Dendritic cell treated with granulocyte-macrophage colony-stimulating factor and Interleukin-4, amounts not matched to agents 40 ng/mL and 50 ng/mL, for 4 days (primary cell): ENCODE results near the gene PIGP.
"Not testable (repeated sequence)": the region's sequence is repeated elsewhere in the genome, so short reads cannot be mapped to it uniquely, and the experiment has no call there.

Experiments used
- H3K27ac Mint-ChIP-seq: one replicate; pipeline ENCODE4 v1.8.0; 2022; ENCODE audit warnings: mild to moderate bottlenecking, mixed read lengths
- H3K27me3 Mint-ChIP-seq: one replicate; pipeline ENCODE4 v1.8.0; 2022; ENCODE audit warnings: mild to moderate bottlenecking, mixed read lengths
- H3K36me3 Mint-ChIP-seq: one replicate; pipeline ENCODE4 v1.8.0; 2022; ENCODE audit warnings: low read depth, mixed read lengths
- H3K4me1 Mint-ChIP-seq: one replicate; pipeline ENCODE4 v1.8.0; 2022; ENCODE audit warnings: low read depth, mixed read lengths
- H3K4me3 Mint-ChIP-seq: one replicate; pipeline ENCODE4 v1.8.0; 2022; ENCODE audit warnings: mild to moderate bottlenecking, moderate library complexity, mixed read lengths
- H3K9me3 Mint-ChIP-seq: one replicate; pipeline ENCODE4 v1.8.0; 2022; ENCODE audit warnings: mixed read lengths
- intact Hi-C: fragments of 100-400 bp; cut with micrococcal nuclease; formaldehyde crosslinking; loops from one replicate; pipeline ENCODE4 v1.15.0; 2022

Gene PIGP

GRCh38 chr21:37072274-37072987 is 440 bp downstream of the PIGP start:
- intact Hi-C loops = loop anchor here (5.0 to 10.0 kb wide), 4 partner anchors 80 to 918 kb away; partner anchors contain the start of genes DOP1B and DYRK1A
- Mint-ChIP-seq H3K27me3 (no peaks in the 10 kb centered on the region), H3K4me3 (peak overlapping the region; percentile 79), H3K9me3 (no peaks in the 10 kb centered on the region), H3K4me1 (peaks cover 42% of the 10 kb centered on the region), H3K36me3 (peaks cover 26% of the 10 kb centered on the region), H3K27ac (peak overlapping the region; percentile 92)

GRCh38 chr21:37071561-37072273 is 1.2 kb downstream of the PIGP start:
- Mint-ChIP-seq H3K27me3 (no peaks in the 10 kb centered on the region), H3K9me3 (no peaks in the 10 kb centered on the region), H3K27ac (peak overlapping the region; percentile 92), H3K4me3 (peak overlapping the region; percentile 79), H3K36me3 (peaks cover 33% of the 10 kb centered on the region), H3K4me1 (peaks cover 44% of the 10 kb centered on the region)
- intact Hi-C loops = loop anchor here (5.0 to 10.0 kb wide), 4 partner anchors 79 to 917 kb away; partner anchors contain the start of genes DOP1B and DYRK1A

- intact Hi-C loops = no loop called here
- H3K36me3 Mint-ChIP-seq = peaks cover 45% of the 10 kb centered on the region
- H3K9me3 Mint-ChIP-seq = no peaks in the 10 kb centered on the region
- H3K27me3 Mint-ChIP-seq = no peaks in the 10 kb centered on the region
- H3K4me1 Mint-ChIP-seq = peaks cover 29% of the 10 kb centered on the region
- H3K4me3 Mint-ChIP-seq = no peak overlapping the region
- no peak overlapping the region for H3K27ac Mint-ChIP-seq
These were observed 7.2 kb downstream of the PIGP start for GRCh38 chr21:37065561-37066177.

DNA sequence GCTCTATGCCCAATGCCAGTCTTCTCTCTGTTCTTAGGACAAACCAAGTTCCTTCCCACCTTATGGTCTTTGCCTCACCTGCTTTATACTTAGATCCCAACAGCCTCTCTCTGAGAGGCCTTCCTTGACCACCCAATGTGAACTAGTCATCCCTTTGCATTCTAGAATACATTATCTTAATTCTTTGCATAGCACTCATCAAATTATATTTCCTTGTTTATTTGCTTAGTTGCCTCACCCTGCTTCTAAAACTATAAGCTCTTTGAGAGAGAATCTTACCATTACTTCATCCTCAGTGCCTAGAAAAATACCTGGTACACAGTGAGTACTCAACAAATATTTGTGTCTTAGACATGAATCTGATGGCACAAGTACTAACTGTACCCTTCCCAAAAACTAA is 8.0 kb downstream of the PIGP start:
- peaks cover 45% of the 10 kb centered on the region for H3K36me3 Mint-ChIP-seq
- H3K4me1 Mint-ChIP-seq = peaks cover 20% of the 10 kb centered on the region
- H3K27ac Mint-ChIP-seq = no peak overlapping the region
- no peaks in the 10 kb centered on the region for H3K9me3 Mint-ChIP-seq
- no peak overlapping the region for H3K4me3 Mint-ChIP-seq
- H3K27me3 Mint-ChIP-seq = no peaks in the 10 kb centered on the region
- intact Hi-C loops = no loop called here

- H3K4me1 Mint-ChIP-seq = peaks cover 14% of the 10 kb centered on the region
- H3K9me3 Mint-ChIP-seq = no peaks in the 10 kb centered on the region
- no peak overlapping the region for H3K27ac Mint-ChIP-seq
- H3K4me3 Mint-ChIP-seq = no peak overlapping the region
- H3K36me3 Mint-ChIP-seq = peaks cover 38% of the 10 kb centered on the region
- no peaks in the 10 kb centered on the region for H3K27me3 Mint-ChIP-seq
- intact Hi-C loops = no loop called here
These were observed 9.4 kb downstream of the PIGP start for GRCh38 chr21:37063433-37063832.

DNA sequence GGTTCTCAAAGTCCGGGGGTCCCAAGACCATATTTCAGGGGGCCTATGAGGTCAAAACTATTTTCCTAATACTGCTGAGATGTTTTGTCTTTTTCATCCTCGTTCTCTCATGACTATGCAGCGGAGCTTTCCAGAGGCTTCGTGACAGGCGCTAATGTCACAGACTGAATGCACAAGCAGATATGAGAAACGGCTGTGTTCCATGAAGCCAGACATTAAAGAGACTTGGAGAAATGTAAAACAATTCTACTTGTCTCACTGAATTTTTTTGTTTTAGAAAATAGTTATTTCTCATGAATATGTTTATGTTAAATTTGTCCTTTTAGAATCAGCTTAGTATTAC is 10.3 kb downstream of the PIGP start:
- H3K4me1 Mint-ChIP-seq = peaks cover 9% of the 10 kb centered on the region
- H3K36me3 Mint-ChIP-seq = peaks cover 29% of the 10 kb centered on the region
- no peaks in the 10 kb centered on the region for H3K9me3 Mint-ChIP-seq
- no peak overlapping the region for H3K27ac Mint-ChIP-seq
- no peaks in the 10 kb centered on the region for H3K27me3 Mint-ChIP-seq
- H3K4me3 Mint-ChIP-seq = no peak overlapping the region
- intact Hi-C loops = no loop called here

GRCh38 chr21:37061926-37062592 is 10.8 kb downstream of the PIGP start:
- no peak overlapping the region for H3K27ac Mint-ChIP-seq
- peaks cover 24% of the 10 kb centered on the region for H3K36me3 Mint-ChIP-seq
- peaks cover 6% of the 10 kb centered on the region for H3K4me1 Mint-ChIP-seq
- intact Hi-C loops = no loop called here
- H3K9me3 Mint-ChIP-seq = no peaks in the 10 kb centered on the region
- no peaks in the 10 kb centered on the region for H3K27me3 Mint-ChIP-seq
- no peak overlapping the region for H3K4me3 Mint-ChIP-seq

DNA sequence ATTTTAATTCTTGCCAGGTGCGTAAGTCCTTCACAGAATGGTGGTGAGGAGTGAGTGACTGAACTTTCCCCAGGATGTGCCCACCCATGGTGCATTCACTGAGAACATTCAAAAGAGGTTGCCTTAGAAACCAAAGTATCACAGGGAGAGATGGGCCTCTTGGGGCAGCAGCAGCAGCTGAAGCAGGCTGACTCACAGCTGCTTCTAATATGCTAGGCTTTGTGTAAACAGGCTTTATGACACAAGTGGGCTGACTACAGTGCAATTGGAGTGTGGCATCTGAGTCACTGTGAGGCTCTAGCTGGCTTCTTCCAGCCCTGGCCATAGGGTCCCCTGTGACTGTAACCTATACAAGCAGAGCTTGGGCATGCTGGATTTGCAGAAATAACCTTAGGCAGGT is 12.6 kb downstream of the PIGP start:
- peaks cover 6% of the 10 kb centered on the region for H3K4me1 Mint-ChIP-seq
- H3K27me3 Mint-ChIP-seq = no peaks in the 10 kb centered on the region
- H3K27ac Mint-ChIP-seq = no peak overlapping the region
- intact Hi-C loops = no loop called here
- H3K36me3 Mint-ChIP-seq = peaks cover 8% of the 10 kb centered on the region
- H3K9me3 Mint-ChIP-seq = peaks cover 7% of the 10 kb centered on the region
- no peak overlapping the region for H3K4me3 Mint-ChIP-seq

GRCh38 chr21:37059181-37059580 is 13.7 kb downstream of the PIGP start:
- no peak overlapping the region for H3K27ac Mint-ChIP-seq
- H3K4me1 Mint-ChIP-seq = no peaks in the 10 kb centered on the region
- intact Hi-C loops = no loop called here
- H3K36me3 Mint-ChIP-seq = no peaks in the 10 kb centered on the region
- H3K4me3 Mint-ChIP-seq = no peak overlapping the region
- H3K27me3 Mint-ChIP-seq = no peaks in the 10 kb centered on the region
- peaks cover 7% of the 10 kb centered on the region for H3K9me3 Mint-ChIP-seq

GRCh38 chr21:37058261-37058660 is 14.6 kb downstream of the PIGP start:
- no peak overlapping the region for H3K4me3 Mint-ChIP-seq
- no peaks in the 10 kb centered on the region for H3K4me1 Mint-ChIP-seq
- intact Hi-C loops = no loop called here
- no peaks in the 10 kb centered on the region for H3K36me3 Mint-ChIP-seq
- no peak overlapping the region for H3K27ac Mint-ChIP-seq
- H3K27me3 Mint-ChIP-seq = no peaks in the 10 kb centered on the region
- peaks cover 7% of the 10 kb centered on the region for H3K9me3 Mint-ChIP-seq

DNA sequence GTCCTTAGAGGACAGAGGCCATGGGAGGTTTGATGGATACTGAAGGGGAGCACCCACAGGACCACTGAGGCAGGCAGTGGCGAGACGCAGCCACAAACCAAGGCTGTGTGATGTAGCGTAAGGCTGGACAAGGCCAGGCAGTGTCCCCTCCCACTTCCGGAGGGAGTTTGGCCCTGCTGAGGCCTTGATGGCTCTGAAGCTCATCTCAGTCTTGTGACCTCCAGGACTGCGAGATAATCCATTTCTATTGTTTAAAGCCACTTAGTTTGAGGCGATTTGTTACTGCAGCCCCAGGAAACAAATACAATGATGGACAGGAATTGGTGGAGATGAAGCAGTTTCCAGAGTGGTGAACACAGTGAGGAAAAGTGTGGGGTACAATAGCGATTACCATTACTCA is 15.3 kb downstream of the PIGP start:
- no peaks in the 10 kb centered on the region for H3K36me3 Mint-ChIP-seq
- intact Hi-C loops = no loop called here
- H3K27me3 Mint-ChIP-seq = no peaks in the 10 kb centered on the region
- no peaks in the 10 kb centered on the region for H3K4me1 Mint-ChIP-seq
- H3K27ac Mint-ChIP-seq = no peak overlapping the region
- H3K4me3 Mint-ChIP-seq = no peak overlapping the region
- peaks cover 7% of the 10 kb centered on the region for H3K9me3 Mint-ChIP-seq

DNA sequence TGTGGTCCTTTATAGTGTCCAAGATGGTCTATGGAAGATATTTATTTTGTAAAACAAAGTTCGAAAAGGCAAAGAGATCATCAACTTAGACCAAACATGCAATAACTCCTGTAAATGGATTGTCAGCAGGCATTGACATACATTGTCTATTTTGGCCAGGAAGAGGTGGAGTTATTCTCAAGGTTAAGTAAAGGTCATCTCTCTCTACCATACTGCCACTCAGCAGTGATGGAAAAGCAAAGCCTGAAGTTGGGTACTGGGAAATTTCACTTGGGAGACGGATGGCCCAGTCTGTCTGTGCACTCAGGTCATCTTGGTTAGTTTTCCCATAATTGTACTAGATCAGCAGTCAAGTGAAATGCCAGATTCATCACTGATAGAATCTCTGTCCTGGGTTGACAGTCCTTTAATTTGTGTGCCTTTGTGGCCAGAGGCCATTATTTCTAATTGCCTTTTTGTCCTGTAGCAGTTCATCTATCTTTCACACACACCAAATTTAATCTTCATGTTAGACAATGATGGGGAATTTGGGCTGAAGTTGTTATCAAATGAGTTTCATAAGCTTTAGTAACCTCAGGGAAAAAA is 17.5 kb downstream of the PIGP start:
- Mint-ChIP-seq H3K27ac (no peak overlapping the region), H3K4me1 (no peaks in the 10 kb centered on the region), H3K9me3 (peaks cover 7% of the 10 kb centered on the region), H3K27me3 (no peaks in the 10 kb centered on the region), H3K4me3 (no peak overlapping the region), H3K36me3 (no peaks in the 10 kb centered on the region)
- intact Hi-C loops = no loop called here

DNA sequence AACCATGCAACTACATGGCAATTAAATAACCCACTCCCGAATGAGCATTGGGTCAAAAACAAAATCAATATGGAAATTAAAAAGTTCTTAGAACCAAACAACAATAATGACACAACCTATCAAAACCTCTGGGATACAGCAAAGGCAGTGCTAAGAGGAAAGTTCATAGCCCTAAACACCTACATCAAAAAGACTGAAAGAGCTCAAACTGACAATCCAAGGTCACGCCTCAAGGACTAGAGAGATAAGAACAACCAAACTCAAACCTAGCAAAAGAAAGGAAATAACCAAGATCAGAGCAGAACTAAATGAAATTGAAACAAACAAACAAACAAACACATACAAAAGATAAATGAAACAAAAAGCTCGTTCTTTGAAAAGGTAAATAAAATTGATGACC is 23.1 kb downstream of the PIGP start:
- H3K27ac Mint-ChIP-seq, H3K9me3 Mint-ChIP-seq, H3K27me3 Mint-ChIP-seq, H3K4me3 Mint-ChIP-seq, H3K36me3 Mint-ChIP-seq, H3K4me1 Mint-ChIP-seq, intact Hi-C loops: not testable (repeated sequence)

DNA sequence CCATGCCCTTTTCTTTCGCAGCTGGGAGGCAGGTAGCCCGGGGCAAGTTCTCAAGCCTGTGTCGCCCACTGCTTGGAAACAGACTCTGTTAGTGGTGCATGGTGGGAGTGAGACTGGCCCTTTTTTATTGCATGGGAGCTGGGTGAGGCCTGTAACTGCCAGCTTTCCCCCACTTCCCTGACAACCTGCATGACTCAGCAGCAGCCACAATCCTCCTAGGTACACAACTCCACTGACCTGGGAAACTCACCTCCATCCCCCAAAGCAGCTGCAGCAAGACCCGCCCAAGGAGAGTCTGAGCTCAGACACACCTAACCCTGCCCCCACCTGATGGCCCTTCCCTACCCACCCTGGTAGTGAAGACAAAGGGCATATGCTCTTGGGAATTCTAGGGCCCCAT is 25.8 kb downstream of the PIGP start:
- Mint-ChIP-seq H3K4me1 (peaks cover 8% of the 10 kb centered on the region), H3K4me3 (no peak overlapping the region), H3K36me3 (no peaks in the 10 kb centered on the region), H3K9me3 (no peaks in the 10 kb centered on the region), H3K27ac (no peak overlapping the region), H3K27me3 (no peaks in the 10 kb centered on the region)
- intact Hi-C loops = no loop called here
